A549 treated with CpdA at 1 μM for 4 hours (cell line): Measurements from ENCODE around the gene RPAP2. TPM values are rescaled to one million over a fixed set of nuclear protein-coding genes. Genes with fewer than 3 reads are reported as not detected.

Source experiments
- total RNA-seq: library from RNA; stranded (reverse); fragments of 200-300 nt; extraction: Qiagen RNA extraction; gene quantifications from 5 replicates; pipeline ENCODE4 v1.2.3, GENCODE V29; 2022; ENCODE audit warnings: low read depth

RPAP2 gene
- total RNA-seq, result 10.9 to 12.3 TPM (median 11.1 TPM) in 5 replicates

DNA sequence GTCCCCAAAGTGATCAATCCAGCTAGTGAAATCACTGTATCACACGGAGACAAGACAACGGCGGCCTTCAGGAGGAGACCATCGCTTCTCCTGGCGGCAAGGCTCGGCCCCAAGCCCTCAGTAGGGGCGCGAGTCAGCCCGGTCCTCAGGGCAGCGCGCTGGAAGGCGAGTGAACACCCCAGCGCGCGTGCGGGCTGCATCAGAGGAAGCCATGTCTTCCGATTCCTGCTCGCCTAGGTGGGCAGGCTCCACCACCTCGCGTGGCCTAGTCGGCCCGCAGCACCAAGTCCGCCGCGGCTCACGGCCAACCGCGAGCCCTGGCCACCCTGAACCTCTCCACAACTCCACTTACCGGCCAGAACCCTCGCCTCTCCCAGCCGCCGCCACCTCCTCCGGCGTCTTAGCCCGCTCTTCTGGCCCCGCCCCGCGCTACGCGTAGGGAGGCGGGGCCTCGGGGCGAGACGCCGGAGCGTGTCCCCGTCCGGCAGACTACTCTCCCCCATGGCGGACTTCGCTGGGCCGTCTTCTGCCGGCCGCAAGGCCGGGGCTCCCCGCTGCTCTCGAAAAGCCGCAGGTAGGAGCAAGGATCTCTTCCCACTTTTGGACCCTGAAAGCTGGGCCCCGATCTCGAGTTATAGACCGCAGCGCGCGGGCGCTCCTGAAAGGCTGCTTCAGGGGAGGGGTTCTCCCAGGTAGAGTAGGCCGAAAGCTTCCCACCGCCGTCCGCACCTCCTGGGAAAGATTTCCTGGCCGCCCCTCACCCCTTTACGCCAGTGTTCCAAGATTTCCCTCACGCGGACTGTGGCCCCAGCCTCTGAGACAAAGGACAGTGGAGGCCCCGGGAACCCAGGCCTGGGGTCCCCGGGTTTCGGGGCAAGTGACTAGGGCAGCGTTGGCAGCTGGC is at the start of gene RPAP2, which contains the start of gene GLMN:
Gene RPAP2 (plus strand): TSS at position 487 of the 904 bp plus-strand sequence. CDS start 15 bp downstream, at position 502.
Gene GLMN (minus strand): TSS at position 415 of the 904 bp plus-strand sequence. CDS start 988 bp downstream, outside the sequence.

Other genes starting within 250 kb of the RPAP2 start
- 0.06 TPM in 1 of 5 replicates, not detected in the others for gene SETSIP, start 223.6 kb upstream of the RPAP2 start, total RNA-seq
- 0.20 to 1.1 TPM (median 0.75 TPM) in 5 replicates for gene BTBD8, start 218.7 kb upstream of the RPAP2 start, total RNA-seq
- gene C1orf146, start 81.1 kb upstream of the RPAP2 start, total RNA-seq, result not detected in 5 replicates
- gene GLMN, start 72 bp upstream of the RPAP2 start, total RNA-seq, result 6.6 to 8.0 TPM (median 7.1 TPM) in 5 replicates
- gene GFI1, start 187.9 kb downstream of the RPAP2 start, total RNA-seq, result 0.15 to 0.26 TPM (median 0.20 TPM) in 4 of 5 replicates, not detected in the other